LNCaP clone FGC (cell line): ENCODE measurements around the gene CTAG1A.

Experiments used
- DNase-seq: peaks from one replicate; pipeline ENCODE4 v3.0.0-alpha.2; 2011; ENCODE audit warnings: low read depth
- H3K4me3 ChIP-seq: 2 replicates; pipeline ENCODE4 v1.5.1; 2011; ENCODE audit warnings: mild to moderate bottlenecking, low read depth, low read length, control low read depth
- TF ChIP-seq, protein P1 (sequence below): IDR thresholded peaks from 2 replicates; pipeline ENCODE4 v1.5.1; 2012; ENCODE audit warnings: mild to moderate bottlenecking; ENCODE audit not compliant: control insufficient read depth, insufficient read depth; ENCODE audit errors: extremely low read depth

CTAG1A gene

DNA sequence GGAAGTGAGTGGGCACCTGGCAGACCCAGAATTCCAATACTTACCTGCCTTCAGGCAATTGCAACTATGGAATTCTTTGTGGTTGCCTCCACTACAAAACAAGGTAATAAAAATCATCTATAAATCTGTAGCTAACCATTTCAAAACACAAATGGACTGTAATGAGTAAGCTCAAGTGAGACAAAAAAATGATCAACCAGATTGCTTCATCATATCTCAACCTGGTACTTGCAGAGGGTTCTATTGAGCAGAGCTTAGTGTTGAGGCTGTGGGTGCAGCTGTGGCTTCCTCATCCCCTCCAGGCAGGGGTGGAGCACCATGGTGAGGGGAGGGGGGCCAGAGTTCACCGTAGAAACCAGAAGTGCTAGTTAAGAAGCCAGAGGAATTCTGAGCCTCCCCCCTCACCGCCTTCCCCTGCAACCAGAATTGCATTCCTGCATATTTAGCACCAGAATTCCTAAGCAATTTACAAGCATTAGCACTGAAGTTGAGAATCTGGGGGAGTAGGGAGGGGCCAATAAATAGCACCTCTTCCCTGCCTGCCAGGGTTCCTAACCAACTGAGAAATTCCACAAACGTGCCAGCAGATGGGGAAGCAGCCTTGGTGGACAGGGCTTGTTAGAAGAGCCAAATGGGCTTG is 11.5 kb downstream of the CTAG1A start:
- DNase-seq = no peak
- H3K4me3 ChIP-seq = no peak overlapping the region
- TF ChIP-seq, protein P1, sequence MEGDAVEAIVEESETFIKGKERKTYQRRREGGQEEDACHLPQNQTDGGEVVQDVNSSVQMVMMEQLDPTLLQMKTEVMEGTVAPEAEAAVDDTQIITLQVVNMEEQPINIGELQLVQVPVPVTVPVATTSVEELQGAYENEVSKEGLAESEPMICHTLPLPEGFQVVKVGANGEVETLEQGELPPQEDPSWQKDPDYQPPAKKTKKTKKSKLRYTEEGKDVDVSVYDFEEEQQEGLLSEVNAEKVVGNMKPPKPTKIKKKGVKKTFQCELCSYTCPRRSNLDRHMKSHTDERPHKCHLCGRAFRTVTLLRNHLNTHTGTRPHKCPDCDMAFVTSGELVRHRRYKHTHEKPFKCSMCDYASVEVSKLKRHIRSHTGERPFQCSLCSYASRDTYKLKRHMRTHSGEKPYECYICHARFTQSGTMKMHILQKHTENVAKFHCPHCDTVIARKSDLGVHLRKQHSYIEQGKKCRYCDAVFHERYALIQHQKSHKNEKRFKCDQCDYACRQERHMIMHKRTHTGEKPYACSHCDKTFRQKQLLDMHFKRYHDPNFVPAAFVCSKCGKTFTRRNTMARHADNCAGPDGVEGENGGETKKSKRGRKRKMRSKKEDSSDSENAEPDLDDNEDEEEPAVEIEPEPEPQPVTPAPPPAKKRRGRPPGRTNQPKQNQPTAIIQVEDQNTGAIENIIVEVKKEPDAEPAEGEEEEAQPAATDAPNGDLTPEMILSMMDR = no peak

DNA sequence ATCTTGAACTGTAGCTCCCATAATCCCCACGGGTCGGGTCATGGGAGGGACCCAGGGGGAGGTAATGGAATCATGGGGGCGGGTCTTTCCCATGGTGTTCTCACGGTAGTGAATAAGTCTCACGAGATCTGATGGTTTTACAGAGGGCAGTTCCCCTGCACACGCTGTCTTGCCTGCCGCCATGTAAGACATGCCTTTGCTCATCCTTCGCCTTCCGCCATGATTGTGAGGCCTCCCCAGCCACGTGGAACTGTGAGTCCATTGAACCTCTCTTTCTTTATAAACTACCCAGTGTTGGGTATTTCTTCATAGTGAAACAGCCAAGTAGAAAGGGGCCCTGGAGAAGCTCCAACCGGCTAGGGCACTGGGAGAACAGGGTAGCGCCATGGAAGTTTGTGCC is 12.3 kb downstream of the CTAG1A start:
- no peak for DNase-seq
- no peak overlapping the region for H3K4me3 ChIP-seq
- TF ChIP-seq, protein P1 = no peak

DNA sequence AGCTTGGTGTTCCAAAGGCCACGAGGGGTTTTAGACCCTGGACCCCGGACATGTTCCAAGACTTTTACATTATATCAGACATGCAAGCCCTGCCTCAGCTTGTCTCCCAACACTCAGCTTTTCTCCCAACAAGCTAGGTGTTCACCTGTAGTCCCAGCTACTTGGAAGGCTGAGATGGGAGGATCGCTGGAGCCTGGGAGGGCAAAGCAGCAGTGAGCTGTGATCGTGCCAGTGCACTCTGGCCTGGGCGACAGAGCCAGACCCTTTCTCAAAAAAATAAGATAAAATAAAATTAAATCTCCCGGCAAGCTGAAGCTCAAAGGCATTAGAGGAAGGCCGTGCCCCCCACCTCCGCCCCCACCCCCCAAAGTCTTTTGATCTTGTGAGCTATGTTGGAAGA is 13.7 kb downstream of the CTAG1A start:
- DNase-seq = no peak
- H3K4me3 ChIP-seq = no peak overlapping the region
- TF ChIP-seq, protein P1 = no peak

DNA sequence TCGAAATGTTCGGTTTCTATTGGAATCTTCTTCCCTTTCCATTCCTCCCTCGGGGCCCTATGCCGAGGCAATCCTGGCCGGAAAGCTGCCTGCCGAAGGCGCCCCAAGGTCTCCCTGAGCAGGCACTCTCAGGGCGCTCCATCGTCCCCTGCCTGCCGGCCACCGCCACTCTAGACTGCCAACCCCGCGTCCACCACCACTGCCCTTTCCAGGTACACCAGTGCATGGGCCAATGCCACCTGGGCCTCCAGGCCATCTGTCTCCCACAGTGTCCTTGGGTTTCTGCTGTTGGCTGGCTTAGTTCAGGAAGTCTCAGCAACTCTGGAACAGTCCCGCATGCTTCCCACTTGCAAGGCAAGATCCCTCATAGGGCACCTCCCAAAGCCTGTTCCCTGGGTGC is 14.6 kb downstream of the CTAG1A start:
- TF ChIP-seq, protein P1 = no peak
- DNase-seq = no peak
- H3K4me3 ChIP-seq = no peak overlapping the region

DNA sequence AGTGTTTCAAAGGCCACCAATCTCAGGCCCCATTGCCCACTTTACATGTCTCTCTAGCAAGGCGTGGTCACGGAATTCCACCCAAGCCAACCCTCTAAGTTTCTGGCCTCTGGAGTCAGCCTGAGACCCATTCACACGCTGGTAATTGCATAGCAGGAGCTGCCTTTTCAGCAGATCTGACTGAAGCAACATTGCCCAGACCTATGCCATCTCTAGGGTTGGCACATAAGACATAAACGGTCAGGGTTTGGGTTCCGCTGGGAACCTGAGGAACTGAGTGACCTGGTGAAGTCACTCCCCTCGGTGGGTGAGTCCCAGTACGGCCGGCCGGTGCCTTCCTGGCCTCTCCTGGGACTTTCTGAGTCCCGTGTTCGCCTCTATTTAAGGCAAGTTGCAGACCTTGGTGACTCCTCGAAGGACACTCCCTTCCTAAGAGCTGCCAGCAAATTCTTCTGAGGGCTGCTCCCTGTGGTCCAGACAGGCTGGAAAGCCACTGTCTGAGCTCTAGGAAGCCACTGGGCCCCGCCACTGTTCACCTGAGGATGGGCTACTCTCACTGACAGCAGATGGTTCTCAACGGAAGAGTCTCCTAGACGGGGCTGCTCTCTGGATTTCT is 15.9 kb downstream of the CTAG1A start:
- TF ChIP-seq, protein P1 = no peak
- no peak for DNase-seq
- H3K4me3 ChIP-seq = no peak overlapping the region

DNA sequence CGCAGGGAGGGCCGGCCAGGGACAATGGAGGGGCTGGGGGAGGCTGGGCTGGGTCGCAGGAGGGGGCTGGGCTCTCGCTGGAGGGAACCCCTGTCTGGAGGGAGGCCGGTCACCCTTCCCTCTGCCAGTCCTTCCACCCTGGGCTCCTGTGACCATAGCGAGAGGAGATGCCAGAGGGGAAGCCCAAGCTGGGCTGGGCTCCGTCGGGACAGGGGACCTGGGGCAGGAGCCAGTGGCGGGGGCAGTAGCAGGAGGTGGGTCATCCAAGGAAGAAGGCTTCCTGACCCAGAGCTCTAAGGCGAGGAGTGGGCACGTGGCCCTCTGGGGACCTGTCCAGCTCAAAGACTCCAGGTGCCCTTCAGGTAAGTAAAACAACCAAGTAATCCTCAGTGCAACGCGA is 17.3 kb downstream of the CTAG1A start:
- H3K4me3 ChIP-seq = no peak overlapping the region
- TF ChIP-seq, protein P1 = no peak
- DNase-seq = no peak
